ENCODE data around the gene SMAD9.

GRCh38 chr13:36912369-36912768, 7.7 kb downstream of the SMAD9 start:
- TF ChIP-seq, protein P1, sequence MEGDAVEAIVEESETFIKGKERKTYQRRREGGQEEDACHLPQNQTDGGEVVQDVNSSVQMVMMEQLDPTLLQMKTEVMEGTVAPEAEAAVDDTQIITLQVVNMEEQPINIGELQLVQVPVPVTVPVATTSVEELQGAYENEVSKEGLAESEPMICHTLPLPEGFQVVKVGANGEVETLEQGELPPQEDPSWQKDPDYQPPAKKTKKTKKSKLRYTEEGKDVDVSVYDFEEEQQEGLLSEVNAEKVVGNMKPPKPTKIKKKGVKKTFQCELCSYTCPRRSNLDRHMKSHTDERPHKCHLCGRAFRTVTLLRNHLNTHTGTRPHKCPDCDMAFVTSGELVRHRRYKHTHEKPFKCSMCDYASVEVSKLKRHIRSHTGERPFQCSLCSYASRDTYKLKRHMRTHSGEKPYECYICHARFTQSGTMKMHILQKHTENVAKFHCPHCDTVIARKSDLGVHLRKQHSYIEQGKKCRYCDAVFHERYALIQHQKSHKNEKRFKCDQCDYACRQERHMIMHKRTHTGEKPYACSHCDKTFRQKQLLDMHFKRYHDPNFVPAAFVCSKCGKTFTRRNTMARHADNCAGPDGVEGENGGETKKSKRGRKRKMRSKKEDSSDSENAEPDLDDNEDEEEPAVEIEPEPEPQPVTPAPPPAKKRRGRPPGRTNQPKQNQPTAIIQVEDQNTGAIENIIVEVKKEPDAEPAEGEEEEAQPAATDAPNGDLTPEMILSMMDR (IDR thresholded peaks at IDR 0.05; ENCODE audit: low read length) = no peak
- TF ChIP-seq EZH2 (optimal IDR thresholded peaks at IDR 0.05; ENCODE audit: low read depth, low read length) = no peak
